22Rv1 (cell line): ENCODE measurements around the gene MAGEA8.
"Not testable (repeated sequence)": the region's sequence is repeated elsewhere in the genome, so short reads cannot be mapped to it uniquely, and the experiment has no call there.

Experiments
- ZFX ChIP-seq: fragments of 450-650 bp; IDR thresholded peaks from 2 replicates; pipeline ENCODE4 v1.6.1; 2017; ENCODE audit warnings: antibody characterized with exemption, borderline replicate concordance
- TF ChIP-seq, protein P1 (sequence below): fragments of 450-650 bp; IDR thresholded peaks from 2 replicates; pipeline ENCODE4 v1.5.1; 2017; ENCODE audit warnings: mild to moderate bottlenecking

GRCh38 chrX:149932150-149932549 lies 51.2 kb downstream of the MAGEA8 start:
- TF ChIP-seq, protein P1, sequence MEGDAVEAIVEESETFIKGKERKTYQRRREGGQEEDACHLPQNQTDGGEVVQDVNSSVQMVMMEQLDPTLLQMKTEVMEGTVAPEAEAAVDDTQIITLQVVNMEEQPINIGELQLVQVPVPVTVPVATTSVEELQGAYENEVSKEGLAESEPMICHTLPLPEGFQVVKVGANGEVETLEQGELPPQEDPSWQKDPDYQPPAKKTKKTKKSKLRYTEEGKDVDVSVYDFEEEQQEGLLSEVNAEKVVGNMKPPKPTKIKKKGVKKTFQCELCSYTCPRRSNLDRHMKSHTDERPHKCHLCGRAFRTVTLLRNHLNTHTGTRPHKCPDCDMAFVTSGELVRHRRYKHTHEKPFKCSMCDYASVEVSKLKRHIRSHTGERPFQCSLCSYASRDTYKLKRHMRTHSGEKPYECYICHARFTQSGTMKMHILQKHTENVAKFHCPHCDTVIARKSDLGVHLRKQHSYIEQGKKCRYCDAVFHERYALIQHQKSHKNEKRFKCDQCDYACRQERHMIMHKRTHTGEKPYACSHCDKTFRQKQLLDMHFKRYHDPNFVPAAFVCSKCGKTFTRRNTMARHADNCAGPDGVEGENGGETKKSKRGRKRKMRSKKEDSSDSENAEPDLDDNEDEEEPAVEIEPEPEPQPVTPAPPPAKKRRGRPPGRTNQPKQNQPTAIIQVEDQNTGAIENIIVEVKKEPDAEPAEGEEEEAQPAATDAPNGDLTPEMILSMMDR, result not testable (repeated sequence)
- TF ChIP-seq ZFX, result not testable (repeated sequence)
